Upper lobe of right lung (tissue), 1 donor: ENCODE measurements around the gene ARHGAP42. TPM values are rescaled to one million over a fixed set of nuclear protein-coding genes. Genes with fewer than 3 reads are reported as not detected.

ENCODE experiments used
- ATAC-seq: fragments of 200-7000 bp; cut with Tn5 transposase; one replicate; pipeline ENCODE4 v1.9.1; 2020; ENCODE audit warnings: mild to moderate bottlenecking, moderate library complexity
- DNase-seq: peaks from one replicate; pipeline ENCODE4 v3.0.0-alpha.2; 2020
- H3K27ac ChIP-seq: fragments of 200-600 bp; one replicate; pipeline ENCODE4 v1.8.0; 2022
- H3K27me3 ChIP-seq: fragments of 200-600 bp; one replicate; pipeline ENCODE4 v1.8.0; 2022; ENCODE audit warnings: mild to moderate bottlenecking
- H3K36me3 ChIP-seq: fragments of 200-600 bp; one replicate; pipeline ENCODE4 v1.8.0; 2022
- H3K4me1 ChIP-seq: fragments of 200-600 bp; one replicate; pipeline ENCODE4 v1.8.0; 2022
- H3K4me3 ChIP-seq: fragments of 200-600 bp; one replicate; pipeline ENCODE4 v1.8.0; 2022; ENCODE audit warnings: mild to moderate bottlenecking
- H3K9me3 ChIP-seq: fragments of 200-600 bp; one replicate; pipeline ENCODE4 v1.8.0; 2022
- intact Hi-C: fragments of 100-400 bp; cut with DNase I; formaldehyde crosslinking; loops from one replicate; pipeline ENCODE4 v1.11.0; 2022
- total RNA-seq: library from RNA; stranded (reverse); fragmentation: NEBNext Ultra II Directional; extraction: Animal tissue kit (Norgen Biotek cat#: 25700); gene quantifications from one replicate; pipeline ENCODE4 v1.2.1, GENCODE V29; 2021
- TF ChIP-seq, protein P1 (sequence below): fragments of 200-600 bp; IDR thresholded peaks from one replicate; pipeline ENCODE4 v1.8.0; 2022; ENCODE audit warnings: antibody characterized with exemption
- donor health status: DM: no; HTN: yes; CAD: no; lungs with severe emphysema.

Gene ARHGAP42
- total RNA-seq, 1 donor from 2014 or later, result 19.8 TPM

GRCh38 chr11:100835854-100836253, 148.8 kb downstream of the ARHGAP42 start:
- no peak overlapping the region for H3K27ac ChIP-seq
- ATAC-seq, result no peak
- TF ChIP-seq, protein P1, sequence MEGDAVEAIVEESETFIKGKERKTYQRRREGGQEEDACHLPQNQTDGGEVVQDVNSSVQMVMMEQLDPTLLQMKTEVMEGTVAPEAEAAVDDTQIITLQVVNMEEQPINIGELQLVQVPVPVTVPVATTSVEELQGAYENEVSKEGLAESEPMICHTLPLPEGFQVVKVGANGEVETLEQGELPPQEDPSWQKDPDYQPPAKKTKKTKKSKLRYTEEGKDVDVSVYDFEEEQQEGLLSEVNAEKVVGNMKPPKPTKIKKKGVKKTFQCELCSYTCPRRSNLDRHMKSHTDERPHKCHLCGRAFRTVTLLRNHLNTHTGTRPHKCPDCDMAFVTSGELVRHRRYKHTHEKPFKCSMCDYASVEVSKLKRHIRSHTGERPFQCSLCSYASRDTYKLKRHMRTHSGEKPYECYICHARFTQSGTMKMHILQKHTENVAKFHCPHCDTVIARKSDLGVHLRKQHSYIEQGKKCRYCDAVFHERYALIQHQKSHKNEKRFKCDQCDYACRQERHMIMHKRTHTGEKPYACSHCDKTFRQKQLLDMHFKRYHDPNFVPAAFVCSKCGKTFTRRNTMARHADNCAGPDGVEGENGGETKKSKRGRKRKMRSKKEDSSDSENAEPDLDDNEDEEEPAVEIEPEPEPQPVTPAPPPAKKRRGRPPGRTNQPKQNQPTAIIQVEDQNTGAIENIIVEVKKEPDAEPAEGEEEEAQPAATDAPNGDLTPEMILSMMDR, result no peak
- no peaks in the 10 kb centered on the region for H3K9me3 ChIP-seq
- no peak for DNase-seq
- H3K4me3 ChIP-seq, result no peak overlapping the region
- no peaks in the 10 kb centered on the region for H3K36me3 ChIP-seq
- H3K4me1 ChIP-seq, result no peaks in the 10 kb centered on the region
- H3K27me3 ChIP-seq, result no peaks in the 10 kb centered on the region
- intact Hi-C loops, result no loop called here

- Histone ChIP-seq H3K27me3 (no peaks in the 10 kb centered on the region), H3K4me3 (no peak overlapping the region), H3K4me1 (no peaks in the 10 kb centered on the region), H3K9me3 (no peaks in the 10 kb centered on the region), H3K27ac (no peak overlapping the region), H3K36me3 (no peaks in the 10 kb centered on the region)
- DNase-seq (no peak), ATAC-seq (no peak)
- intact Hi-C loops, result no loop called here
- TF ChIP-seq, protein P1, result no peak
Observed at GRCh38 chr11:100837311-100837710, 150.2 kb downstream of the ARHGAP42 start.

- Histone ChIP-seq H3K27ac (no peak overlapping the region), H3K36me3 (no peaks in the 10 kb centered on the region), H3K27me3 (no peaks in the 10 kb centered on the region), H3K4me1 (no peaks in the 10 kb centered on the region), H3K9me3 (no peaks in the 10 kb centered on the region), H3K4me3 (no peak overlapping the region)
- TF ChIP-seq, protein P1, result no peak
- ATAC-seq, result no peak
- no peak for DNase-seq
- intact Hi-C loops, result no loop called here
Observed at GRCh38 chr11:100841711-100842407, 154.8 kb downstream of the ARHGAP42 start.

DNA sequence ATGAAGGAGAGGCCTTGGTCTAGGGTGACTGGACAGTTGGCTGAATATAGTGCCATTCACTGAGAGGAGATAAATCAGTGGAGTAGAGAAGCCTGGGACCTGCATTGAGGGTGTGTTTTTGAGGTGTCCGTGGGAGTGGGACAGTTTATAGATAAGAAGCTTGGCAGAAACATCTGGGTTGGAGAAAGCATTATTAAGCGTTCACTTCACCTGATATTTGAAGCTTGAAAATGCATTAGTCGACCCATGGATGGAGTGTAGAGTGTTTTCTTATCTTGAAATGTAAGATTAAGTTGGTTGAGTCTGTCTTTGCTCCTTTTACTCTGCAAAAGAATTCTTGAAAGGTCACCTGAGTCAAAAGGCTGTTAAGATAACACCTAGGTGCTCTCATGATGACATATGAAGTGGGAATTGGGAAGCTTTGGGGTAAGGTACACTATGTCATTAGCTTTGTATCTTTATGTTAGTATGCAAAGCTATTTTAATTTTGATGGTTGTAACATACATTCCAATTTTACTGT, 160.7 kb downstream of the ARHGAP42 start:
- Histone ChIP-seq H3K4me3 (no peak overlapping the region), H3K9me3 (no peaks in the 10 kb centered on the region), H3K36me3 (no peaks in the 10 kb centered on the region), H3K27me3 (no peaks in the 10 kb centered on the region), H3K27ac (no peak overlapping the region), H3K4me1 (peaks cover 13% of the 10 kb centered on the region)
- no peak for ATAC-seq
- intact Hi-C loops, result no loop called here
- TF ChIP-seq, protein P1, result no peak
- DNase-seq, result no peak

GRCh38 chr11:100849009-100849900, 162.2 kb downstream of the ARHGAP42 start:
- intact Hi-C loops, result no loop called here
- Histone ChIP-seq H3K9me3 (no peaks in the 10 kb centered on the region), H3K27me3 (no peaks in the 10 kb centered on the region), H3K27ac (no peak overlapping the region), H3K4me3 (no peak overlapping the region), H3K36me3 (no peaks in the 10 kb centered on the region), H3K4me1 (peaks cover 13% of the 10 kb centered on the region)
- DNase-seq (no peak), ATAC-seq (no peak)
- TF ChIP-seq, protein P1, result no peak
